CD4-positive, alpha-beta T cell (primary cell): ENCODE data around the gene PPP1R9A. TPM values are rescaled to one million over a fixed set of nuclear protein-coding genes. Genes with fewer than 3 reads are reported as not detected.

Experiments
- ATAC-seq: fragments of 200-7000 bp; cut with Tn5 transposase; one replicate; pipeline ENCODE4 v1.10.0; 2022; ENCODE audit warnings: mild to moderate bottlenecking; ENCODE audit not compliant: poor library complexity
- CTCF ChIA-PET: fragments of 350-600 bp; sonication (Branson Sonifier 250); formaldehyde crosslinking; loops from one replicate; lab custom pipeline; 2021; ENCODE audit warnings: antibody characterized with exemption, inconsistent platforms; lab: Charles Lee
- POLR2A ChIA-PET: fragments of 350-600 bp; sonication (Branson Sonifier 250); formaldehyde crosslinking; loops from one replicate; lab custom pipeline; 2021; ENCODE audit warnings: antibody characterized with exemption, inconsistent platforms; lab: Charles Lee
- DNase-seq, 14 experiments: peaks; one replicate each; pipeline ENCODE4 v3.0.0-alpha.2; 2013 to 2020; ENCODE audit warnings: mixed read lengths in 2 of 14
- H3K27ac ChIP-seq, 2 donors: one replicate each; pipeline versions ENCODE4 v1.5.1 to v1.7.0; 2013; ENCODE audit warnings: low read length in 2 of 2, low read depth in 1 of 2, mild to moderate bottlenecking in 1 of 2
- H3K27me3 ChIP-seq, 2 experiments: 1 replicate in 1 of 2; 2 replicates in 1 of 2; pipeline versions ENCODE4 v1.6.1 to v1.7.0; 2013; ENCODE audit warnings: low read length in 2 of 2, control low read depth in 1 of 2, mild to moderate bottlenecking in 1 of 2, moderate library complexity in 1 of 2; ENCODE audit not compliant: insufficient read depth in 2 of 2, control insufficient read depth in 1 of 2
- H3K36me3 ChIP-seq: one replicate; pipeline ENCODE4 v1.6.1; 2013; ENCODE audit warnings: low read length, control low read depth; ENCODE audit not compliant: insufficient read depth
- H3K4me1 ChIP-seq: one replicate; pipeline ENCODE4 v1.6.1; 2013; ENCODE audit warnings: low read length, control low read depth; ENCODE audit not compliant: insufficient read depth
- H3K4me3 ChIP-seq: one replicate; pipeline ENCODE4 v1.5.1; 2013; ENCODE audit warnings: mild to moderate bottlenecking, low read length, moderate library complexity
- H3K9me3 ChIP-seq, 2 experiments: 1 replicate in 1 of 2; 2 replicates in 1 of 2; pipeline versions ENCODE4 v1.6.1 to v1.7.0; 2013; ENCODE audit warnings: low read length in 2 of 2, mild to moderate bottlenecking in 2 of 2, control low read depth in 1 of 2, moderate library complexity in 1 of 2; ENCODE audit not compliant: control insufficient read depth in 1 of 2, insufficient read depth in 1 of 2
- H3K27ac Mint-ChIP-seq: one replicate; pipeline ENCODE4 v1.8.0; 2020; ENCODE audit warnings: mixed read lengths
- H3K27me3 Mint-ChIP-seq: one replicate; pipeline ENCODE4 v1.8.0; 2021; ENCODE audit warnings: mixed read lengths
- H3K36me3 Mint-ChIP-seq: one replicate; pipeline ENCODE4 v1.8.0; 2021; ENCODE audit warnings: low read depth, mixed read lengths
- H3K4me1 Mint-ChIP-seq: one replicate; pipeline ENCODE4 v1.8.0; 2021; ENCODE audit warnings: low read depth, mixed read lengths
- H3K4me3 Mint-ChIP-seq: one replicate; pipeline ENCODE4 v1.8.0; 2020; ENCODE audit warnings: mild to moderate bottlenecking, mixed read lengths
- H3K9me3 Mint-ChIP-seq: one replicate; pipeline ENCODE4 v1.8.0; 2020; ENCODE audit warnings: mixed read lengths
- CTCF ChIP-seq: fragments of 200-600 bp; IDR thresholded peaks from one replicate; pipeline ENCODE4 v1.8.0; 2022; ENCODE audit warnings: antibody characterized with exemption, mild to moderate bottlenecking
- intact Hi-C, 2 experiments: fragments of 100-400 bp; cut with DNase I in 1 of 2; cut with micrococcal nuclease in 1 of 2; formaldehyde crosslinking; loops; one replicate each; pipeline versions ENCODE4 v1.15.1 to v1.9.0; 2023 to 2025; cut with DNase I, micrococcal nuclease
- total RNA-seq, 174 experiments: library from RNA in 2 of 174; stranded (reverse) in 2 of 174; gene quantifications; one replicate each; pipeline ENCODE4 v1.2.3 and lab custom pipeline; 2021 to 2026

Gene PPP1R9A
- total RNA-seq, 2 experiments from 2014 or later, result not detected

DNA sequence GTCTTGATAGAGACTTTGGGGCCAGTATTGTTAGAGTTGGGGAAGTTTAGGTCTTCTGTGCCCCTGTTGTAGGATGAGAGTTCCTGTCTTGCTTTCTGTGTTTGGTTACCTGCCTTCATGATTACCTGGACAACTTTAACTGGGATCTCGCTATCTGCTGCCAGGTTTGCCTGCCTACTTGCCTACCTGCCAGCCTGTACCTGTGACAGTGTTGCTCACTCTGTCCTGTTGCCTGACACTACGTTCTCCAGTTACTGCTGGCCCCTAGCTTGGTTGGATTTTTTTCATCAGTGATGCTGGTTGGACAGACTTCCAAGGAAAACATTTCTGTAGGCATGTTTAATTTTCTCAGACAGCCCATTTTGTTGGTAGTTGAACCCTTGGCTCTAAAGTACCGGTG, 48.4 kb downstream of the PPP1R9A start:
- no peaks in the 10 kb centered on the region for H3K27me3 ChIP-seq
- H3K9me3 ChIP-seq, result no peaks in the 10 kb centered on the region
- ChIA-PET POLR2A (no interaction called here), CTCF (no interaction called here)
- H3K27ac ChIP-seq, result no peak overlapping the region
- Mint-ChIP-seq H3K4me3 (no peak overlapping the region), H3K27ac (no peak overlapping the region), H3K4me1 (no peaks in the 10 kb centered on the region), H3K27me3 (no peaks in the 10 kb centered on the region), H3K9me3 (peaks cover 5% of the 10 kb centered on the region), H3K36me3 (no peaks in the 10 kb centered on the region)
- TF ChIP-seq CTCF, result no peak
- H3K4me3 ChIP-seq, result no peak overlapping the region
- H3K36me3 ChIP-seq, result no peaks in the 10 kb centered on the region
- DNase-seq (no peak), ATAC-seq (no peak)
- intact Hi-C loops, result no loop called here
- no peaks in the 10 kb centered on the region for H3K4me1 ChIP-seq

DNA sequence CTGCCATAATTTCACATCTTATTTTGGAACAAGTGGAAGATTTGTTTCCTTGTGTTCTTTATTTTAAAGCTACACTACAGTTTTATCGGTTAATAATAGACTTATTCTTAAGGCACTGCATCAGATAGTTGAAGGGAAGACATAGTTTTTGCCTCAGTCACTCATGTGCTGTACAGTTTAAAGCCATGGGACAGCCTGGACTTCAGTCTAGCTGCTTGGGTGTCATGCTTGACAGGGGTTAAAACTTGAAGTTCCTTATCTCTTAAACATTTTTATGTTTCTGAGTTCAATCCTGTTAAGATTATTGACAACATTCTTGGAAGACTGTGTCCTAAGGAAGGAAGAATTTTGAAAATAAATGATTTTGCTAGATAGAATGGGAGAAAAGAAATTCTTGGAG, 49.7 kb downstream of the PPP1R9A start:
- H3K4me3 ChIP-seq, result no peak overlapping the region
- POLR2A ChIA-PET, result no interaction called here
- no peaks in the 10 kb centered on the region for H3K36me3 Mint-ChIP-seq
- no peak for ATAC-seq
- no peak overlapping the region for H3K27ac ChIP-seq
- H3K4me1 ChIP-seq, result no peaks in the 10 kb centered on the region
- no peak overlapping the region for H3K27ac Mint-ChIP-seq
- H3K36me3 ChIP-seq, result no peaks in the 10 kb centered on the region
- H3K4me1 Mint-ChIP-seq, result no peaks in the 10 kb centered on the region
- no peaks in the 10 kb centered on the region for H3K27me3 Mint-ChIP-seq
- intact Hi-C loops, result no loop called here
- no peak for DNase-seq
- no peaks in the 10 kb centered on the region for H3K27me3 ChIP-seq
- CTCF ChIA-PET, result no interaction called here
- no peak for TF ChIP-seq CTCF
- no peaks in the 10 kb centered on the region for H3K9me3 ChIP-seq
- peaks cover 5% of the 10 kb centered on the region for H3K9me3 Mint-ChIP-seq
- H3K4me3 Mint-ChIP-seq, result no peak overlapping the region

GRCh38 chr7:94962661-94963060, 55.3 kb downstream of the PPP1R9A start:
- H3K27ac Mint-ChIP-seq, result no peak overlapping the region
- no peaks in the 10 kb centered on the region for H3K27me3 Mint-ChIP-seq
- H3K9me3 ChIP-seq, result no peaks in the 10 kb centered on the region
- H3K27me3 ChIP-seq, result no peaks in the 10 kb centered on the region
- no peak overlapping the region for H3K4me3 ChIP-seq
- DNase-seq, result no peak
- no peaks in the 10 kb centered on the region for H3K36me3 Mint-ChIP-seq
- ChIA-PET CTCF (no interaction called here), POLR2A (no interaction called here)
- no peak overlapping the region for H3K27ac ChIP-seq
- no peak for TF ChIP-seq CTCF
- no peaks in the 10 kb centered on the region for H3K36me3 ChIP-seq
- H3K4me1 ChIP-seq, result no peaks in the 10 kb centered on the region
- no peak overlapping the region for H3K4me3 Mint-ChIP-seq
- ATAC-seq, result no peak
- intact Hi-C loops, result no loop called here
- no peaks in the 10 kb centered on the region for H3K4me1 Mint-ChIP-seq
- H3K9me3 Mint-ChIP-seq, result peaks cover 5% of the 10 kb centered on the region
